K562 (cell line): ENCODE data around the gene MTHFD2. TPM values are rescaled to one million over a fixed set of nuclear protein-coding genes. Genes with fewer than 3 reads are reported as not detected.

ENCODE experiments used
- ATAC-seq: fragments of 200-7000 bp; cut with Tn5 transposase; 3 replicates; pipeline ENCODE4 v1.9.1; 2020; ENCODE audit warnings: moderate library complexity
- BruUV-seq: library from RNA; stranded (reverse); fragments of 400-500 nt; replicated peaks from 2 replicates; lab custom pipeline; 2021; lab: Mats Ljungman, UMichigan
- CTCF ChIA-PET: fragments of 300-600 bp; formaldehyde crosslinking; extraction: SDS; loops from one replicate; lab custom pipeline; 2021; ENCODE audit warnings: low intra/inter-chr PET ratio; lab: Yijun Ruan, JAX
- POLR2A ChIA-PET: fragments of 300-600, 350-650 bp; sonication (Branson Sonifier 250); formaldehyde crosslinking; extraction: SDS; loops from one replicate; lab custom pipeline; 2021; ENCODE audit warnings: antibody characterized with exemption, inconsistent platforms; lab: Yijun Ruan, JAX
- DNase-seq, 4 experiments: peaks; one replicate each; pipeline versions ENCODE4 v3.0.0 to v3.0.0-alpha.2; 2011 to 2018; ENCODE audit warnings: low spot score in 3 of 4, mixed read lengths in 3 of 4; ENCODE audit errors: extremely low read depth in 1 of 4
- FAIRE-seq: peaks from 2 replicates; lab custom pipeline; 2011; peaks lifted over from hg19 to GRCh38; lab: Jason Lieb, UNC
- H2AFZ ChIP-seq: 2 replicates; pipeline ENCODE4 v1.6.0; 2011; ENCODE audit warnings: low read depth, low read length, control low read depth, inconsistent platforms
- H3K27ac ChIP-seq: fragments of 200-600 bp; 3 replicates; pipeline ENCODE4 v1.8.0; 2011; ENCODE audit warnings: low read depth, mild to moderate bottlenecking, control low read depth, inconsistent platforms, low read length, moderate library complexity, mixed read lengths; ENCODE audit errors: extremely low read depth
- H3K27me3 ChIP-seq, 2 experiments: fragments of 300-600 bp in 1 of 2; 2 replicates in 1 of 2; 3 replicates in 1 of 2; pipeline versions ENCODE4 v1.6.0 to v1.8.0; 2011; ENCODE audit warnings: inconsistent platforms in 2 of 2, low read length in 2 of 2, mild to moderate bottlenecking in 1 of 2, mixed read lengths in 1 of 2, moderate library complexity in 1 of 2; ENCODE audit not compliant: control insufficient read depth in 2 of 2, insufficient read depth in 2 of 2
- H3K36me3 ChIP-seq: fragments of 300-600 bp; 3 replicates; pipeline ENCODE4 v1.8.0; 2011; ENCODE audit warnings: mild to moderate bottlenecking, low read length, inconsistent platforms; ENCODE audit not compliant: control insufficient read depth, insufficient read depth
- H3K4me1 ChIP-seq, 2 experiments: fragments of 200-600 bp in 1 of 2; replicated peaks in 1 of 2; 2 replicates in 1 of 2; 3 replicates in 1 of 2; pipeline versions ENCODE4 v1.5.1 to v1.8.0; 2011; ENCODE audit warnings: inconsistent platforms in 2 of 2, low read length in 2 of 2, mild to moderate bottlenecking in 1 of 2, mixed read lengths in 1 of 2, moderate library complexity in 1 of 2; ENCODE audit not compliant: control insufficient read depth in 2 of 2, insufficient read depth in 2 of 2
- H3K4me2 ChIP-seq: 2 replicates; pipeline ENCODE4 v1.6.1; 2011; ENCODE audit warnings: low read length, control low read depth, inconsistent platforms, mixed read lengths; ENCODE audit not compliant: insufficient read depth
- H3K4me3 ChIP-seq: fragments of 200-600 bp; sonication (generic), shearing (Covaris generic); 2 replicates; pipeline ENCODE4 v1.5.1; 2016; ENCODE audit warnings: control low read depth, inconsistent platforms
- H3K79me2 ChIP-seq: fragments of 200-600 bp; 3 replicates; pipeline ENCODE4 v1.8.0; 2011; ENCODE audit warnings: low read length, inconsistent platforms; ENCODE audit not compliant: control insufficient read depth, insufficient read depth
- H3K9ac ChIP-seq, 2 experiments: 2 replicates each; pipeline versions ENCODE4 v1.6.0 to v1.6.1; 2011; ENCODE audit warnings: low read depth in 2 of 2, low read length in 2 of 2, control low read depth in 1 of 2, inconsistent platforms in 1 of 2, mild to moderate bottlenecking in 1 of 2, mixed read lengths in 1 of 2; ENCODE audit not compliant: insufficient read depth in 1 of 2
- H3K9me1 ChIP-seq: one replicate; pipeline ENCODE4 v1.6.0; 2011; ENCODE audit warnings: inconsistent platforms, mild to moderate bottlenecking, low read length, moderate library complexity; ENCODE audit not compliant: control insufficient read depth, insufficient read depth
- H3K9me3 ChIP-seq: replicated peaks from 2 replicates; pipeline ENCODE4 v1.5.1; 2011; ENCODE audit warnings: low read depth, low read length, inconsistent platforms; ENCODE audit not compliant: control insufficient read depth, insufficient read depth
- H4K20me1 ChIP-seq: replicated peaks from 2 replicates; pipeline ENCODE4 v1.6.1; 2011; ENCODE audit warnings: low read length, inconsistent platforms, mixed read lengths; ENCODE audit not compliant: control insufficient read depth, insufficient read depth
- CBFA2T2 ChIP-seq: fragments of 450-650 bp; conservative IDR thresholded peaks from 2 replicates; pipeline ENCODE4 v1.6.1; 2017; ENCODE audit warnings: mild to moderate bottlenecking
- CBFA2T3 ChIP-seq: fragments of 450-650 bp; IDR thresholded peaks from 2 replicates; pipeline ENCODE4 v1.6.1; 2017
- ELF1 ChIP-seq: fragments of 200-800 bp; sonication (Bioruptor generic); IDR thresholded peaks from 2 replicates; pipeline ENCODE4 v1.6.1; 2016; ENCODE audit warnings: missing genetic modification characterization, missing compliant biosample characterization
- EWSR1 ChIP-seq: fragments of 450-650 bp; IDR thresholded peaks from 2 replicates; pipeline ENCODE4 v1.6.1; 2018; ENCODE audit warnings: borderline replicate concordance, mild to moderate bottlenecking, low read depth, moderate library complexity; ENCODE audit not compliant: partially characterized antibody
- FOXK1 ChIP-seq: sonication (generic); formaldehyde crosslinking; IDR thresholded peaks from 2 replicates; pipeline ENCODE4 v1.8.0; 2022; ENCODE audit warnings: missing genetic modification reagents, mild to moderate bottlenecking, borderline replicate concordance
- FOXM1 ChIP-seq, 2 experiments: fragments of 450-650 bp in 1 of 2; sonication (generic) in 1 of 2; formaldehyde crosslinking in 1 of 2; IDR thresholded peaks; 2 replicates each; pipeline versions ENCODE4 v1.6.1 to v1.9.0; 2017 to 2022; ENCODE audit warnings: low read depth in 2 of 2, mild to moderate bottlenecking in 2 of 2, missing genetic modification reagents in 1 of 2, moderate library complexity in 1 of 2
- GABPB1 ChIP-seq: sonication (generic); formaldehyde crosslinking; IDR thresholded peaks from 2 replicates; pipeline ENCODE4 v1.8.0; 2022; ENCODE audit warnings: mild to moderate bottlenecking, missing genetic modification reagents
- NR1H2 ChIP-seq: sonication (generic); formaldehyde crosslinking; IDR thresholded peaks from 2 replicates; pipeline ENCODE4 v1.4.0; 2020; ENCODE audit warnings: mild to moderate bottlenecking, missing genetic modification reagents
- PURB ChIP-seq: sonication (generic); formaldehyde crosslinking; IDR thresholded peaks from 2 replicates; pipeline ENCODE4 v1.9.0; 2021; ENCODE audit warnings: low read depth, mild to moderate bottlenecking, missing genetic modification reagents
- SMC3 ChIP-seq: conservative IDR thresholded peaks from 2 replicates; pipeline ENCODE4 v1.6.1; 2011; ENCODE audit warnings: low read depth, low read length, improper control_type of control experiment; ENCODE audit not compliant: insufficient read depth
- TAF9B ChIP-seq: fragments of 450-650 bp; IDR thresholded peaks from 2 replicates; pipeline ENCODE4 v1.6.1; 2018; ENCODE audit warnings: mild to moderate bottlenecking; ENCODE audit not compliant: partially characterized antibody
- WGBS: fragments of 100-300 bp; shearing (Covaris generic); methylation state at CpG from one replicate; pipeline ENCODE4 v1.1.6; 2016; ENCODE audit warnings: low coverage, mixed read lengths; ENCODE audit not compliant: insufficient coverage; ENCODE audit errors: missing lambda C conversion rate; 5-methylcytosine and 5-hydroxymethylcytosine counted together
- in situ Hi-C: fragments of 300-500 bp; cut with MboI; formaldehyde crosslinking; loops from 4 replicates; pipeline ENCODE4 v1.15.0; 2018; ENCODE audit warnings: inconsistent platforms, mixed read lengths
- intact Hi-C: fragments of 100-400 bp; cut with micrococcal nuclease; formaldehyde crosslinking; loops from 2 replicates; pipeline ENCODE4 v1.14.2; 2022
- polyA plus RNA-seq, 8 experiments: library from polyadenylated mRNA; depleted of rRNA in 4 of 8; stranded (reverse) in 5 of 8; unstranded in 3 of 8; fragments of >200 nt; fragmentation: Nextera tagmentation in 2 of 8; fragmentation: Illumina TruSeq in 1 of 8; extraction: Ambion mirVana in 2 of 8; extraction: Trizol in 1 of 8; gene quantifications; 2 replicates each; pipeline versions ENCODE4 v1.2.1 to v1.2.3, GENCODE V29; 2011 to 2014; ENCODE audit warnings: inconsistent platforms in 1 of 8, missing spikeins in 1 of 8
- total RNA-seq, 7 experiments: library from RNA; depleted of rRNA in 6 of 7; stranded (reverse); fragments of >200 nt in 6 of 7; fragmentation: Illumina TruSeq in 2 of 7; extraction: Trizol in 2 of 7; gene quantifications; 2 replicates each; pipeline versions ENCODE4 v1.2.1 to v1.2.3, GENCODE V29; 2011 to 2021; ENCODE audit warnings: low replicate concordance in 1 of 7
- TF ChIP-seq, protein P1 (sequence below): sonication (generic); formaldehyde crosslinking; IDR thresholded peaks from 2 replicates; pipeline ENCODE4 v1.8.0; 2023; ENCODE audit warnings: mild to moderate bottlenecking, missing genetic modification reagents
- TF ChIP-seq, protein P2 (sequence below): IDR thresholded peaks from 2 replicates; pipeline ENCODE4 v1.6.1; 2011; ENCODE audit not compliant: insufficient read length; ENCODE audit errors: extremely low read depth
- TF ChIP-seq, protein P3 (sequence below): fragments of 250-450 bp; sonication (Bioruptor Pico); IDR thresholded peaks from 2 replicates; pipeline ENCODE4 v1.9.0; 2021; ENCODE audit warnings: mild to moderate bottlenecking, inconsistent platforms

The MTHFD2 gene
- total and polyA plus RNA-seq, 9 of the 15 experiments (the other 6 are each of a cell fraction or from before 2014, with no cell fraction given), result 113 to 520 (median 234) TPM

DNA sequence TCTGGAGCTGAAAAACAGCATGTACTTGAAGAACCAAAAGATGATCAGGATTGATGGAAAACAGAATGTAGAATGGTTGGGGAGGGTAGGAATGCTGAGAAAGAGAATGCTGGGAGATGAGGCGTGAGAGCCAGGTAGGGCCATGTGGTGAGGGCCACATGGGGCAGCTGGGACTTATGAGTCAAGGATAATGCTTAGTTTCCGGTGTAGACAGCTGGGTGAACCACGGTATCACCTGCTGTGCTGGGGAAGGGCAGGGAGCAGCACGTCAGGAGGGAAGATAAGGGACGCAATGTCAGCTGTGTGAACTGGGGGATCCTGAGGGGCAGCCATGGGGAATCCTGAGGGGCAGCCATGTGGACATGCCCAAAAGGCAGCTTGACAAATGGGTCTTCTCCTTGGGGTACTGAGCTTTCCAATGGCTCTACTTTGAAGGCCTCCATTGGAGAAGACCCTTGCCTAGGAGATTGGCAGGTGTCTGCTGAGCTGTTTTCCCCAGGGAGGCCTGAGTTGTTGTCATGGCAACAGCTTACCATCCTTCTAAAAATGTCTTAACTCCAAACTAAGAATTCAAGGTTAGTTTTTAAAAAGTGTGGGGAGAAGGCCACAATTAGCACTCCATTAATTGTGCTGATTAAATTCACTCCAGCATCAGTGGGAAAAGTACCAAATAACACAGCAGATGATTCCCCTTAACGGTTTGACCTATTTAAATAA is 51.1 kb downstream of the MTHFD2 start:
- POLR2A ChIA-PET, result interaction anchor here (0.7 to 1.0 kb wide), 3 partner anchors 10 to 151 kb away, joined by 3 to 4 read pairs (median 3); no protein-coding TSS in a partner anchor
- H3K27me3 ChIP-seq, result peaks cover 9 to 36% of the 10 kb centered on the region in 2 experiments; a peak in 4 of 5 replicates
- peak in 2 of 4 experiments; percentile 38 to 44 for DNase-seq
- H4K20me1 ChIP-seq, result 0 out of 2 replicates have a peak, but pooled peaks cover 6% of the 10 kb centered on the region
- 8% methylated on average over 6 of the region's 6 CpGs for WGBS
- no peaks in the 10 kb centered on the region for H3K9me1 ChIP-seq
- H2AFZ ChIP-seq, result no peak overlapping the region
- intact Hi-C loops (loop anchor here (1.0 to 10.0 kb wide), 5 partner anchors 85 to 425 kb away; partner anchors contain the start of gene STAMBP), in situ Hi-C loops (no loop called here)
- no TSS peak for BruUV-seq
- no peak overlapping the region for H3K4me3 ChIP-seq
- CTCF ChIA-PET, result interaction anchor here (0.8 to 3.0 kb wide), 5 partner anchors 77 to 338 kb away, joined by 3 to 14 read pairs (median 6); no protein-coding TSS in a partner anchor
- H3K9ac ChIP-seq, result no peak overlapping the region
- H3K4me1 ChIP-seq, result peaks cover 0 to 3% of the 10 kb centered on the region in 2 experiments; a peak in 2 of 5 replicates
- H3K4me2 ChIP-seq, result no peak overlapping the region
- H3K27ac ChIP-seq, result no peak overlapping the region
- FAIRE-seq, result peak; percentile 19
- peak; percentile 28 for ATAC-seq
- H3K79me2 ChIP-seq, result no peaks in the 10 kb centered on the region
- no peaks in the 10 kb centered on the region for H3K9me3 ChIP-seq
- no peaks in the 10 kb centered on the region for H3K36me3 ChIP-seq
- TF ChIP-seq ELF1 (tag) (0 out of 2 replicates have a peak, but pooled peaks have one; percentile 6), NR1H2 (no peak), GABPB1 (CRISPR knock-in tag) (no peak), FOXM1 (IDR thresholded peaks at IDR 0.05; ENCODE audit: low read depth) (no peak), FOXM1 (CRISPR knock-in tag; IDR thresholded peaks at IDR 0.05; ENCODE audit: low read depth) (no peak), EWSR1 (no peak), PURB (CRISPR knock-in tag) (no peak), TAF9B (peak; percentile 23), FOXK1 (CRISPR knock-in tag) (no peak), CBFA2T3 (peak; percentile 60), CBFA2T2 (peak; percentile 33), SMC3 (no peak)
- TF ChIP-seq, protein P1, sequence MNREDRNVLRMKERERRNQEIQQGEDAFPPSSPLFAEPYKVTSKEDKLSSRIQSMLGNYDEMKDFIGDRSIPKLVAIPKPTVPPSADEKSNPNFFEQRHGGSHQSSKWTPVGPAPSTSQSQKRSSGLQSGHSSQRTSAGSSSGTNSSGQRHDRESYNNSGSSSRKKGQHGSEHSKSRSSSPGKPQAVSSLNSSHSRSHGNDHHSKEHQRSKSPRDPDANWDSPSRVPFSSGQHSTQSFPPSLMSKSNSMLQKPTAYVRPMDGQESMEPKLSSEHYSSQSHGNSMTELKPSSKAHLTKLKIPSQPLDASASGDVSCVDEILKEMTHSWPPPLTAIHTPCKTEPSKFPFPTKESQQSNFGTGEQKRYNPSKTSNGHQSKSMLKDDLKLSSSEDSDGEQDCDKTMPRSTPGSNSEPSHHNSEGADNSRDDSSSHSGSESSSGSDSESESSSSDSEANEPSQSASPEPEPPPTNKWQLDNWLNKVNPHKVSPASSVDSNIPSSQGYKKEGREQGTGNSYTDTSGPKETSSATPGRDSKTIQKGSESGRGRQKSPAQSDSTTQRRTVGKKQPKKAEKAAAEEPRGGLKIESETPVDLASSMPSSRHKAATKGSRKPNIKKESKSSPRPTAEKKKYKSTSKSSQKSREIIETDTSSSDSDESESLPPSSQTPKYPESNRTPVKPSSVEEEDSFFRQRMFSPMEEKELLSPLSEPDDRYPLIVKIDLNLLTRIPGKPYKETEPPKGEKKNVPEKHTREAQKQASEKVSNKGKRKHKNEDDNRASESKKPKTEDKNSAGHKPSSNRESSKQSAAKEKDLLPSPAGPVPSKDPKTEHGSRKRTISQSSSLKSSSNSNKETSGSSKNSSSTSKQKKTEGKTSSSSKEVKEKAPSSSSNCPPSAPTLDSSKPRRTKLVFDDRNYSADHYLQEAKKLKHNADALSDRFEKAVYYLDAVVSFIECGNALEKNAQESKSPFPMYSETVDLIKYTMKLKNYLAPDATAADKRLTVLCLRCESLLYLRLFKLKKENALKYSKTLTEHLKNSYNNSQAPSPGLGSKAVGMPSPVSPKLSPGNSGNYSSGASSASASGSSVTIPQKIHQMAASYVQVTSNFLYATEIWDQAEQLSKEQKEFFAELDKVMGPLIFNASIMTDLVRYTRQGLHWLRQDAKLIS (CRISPR knock-in tag), result no peak
- TF ChIP-seq, protein P2, sequence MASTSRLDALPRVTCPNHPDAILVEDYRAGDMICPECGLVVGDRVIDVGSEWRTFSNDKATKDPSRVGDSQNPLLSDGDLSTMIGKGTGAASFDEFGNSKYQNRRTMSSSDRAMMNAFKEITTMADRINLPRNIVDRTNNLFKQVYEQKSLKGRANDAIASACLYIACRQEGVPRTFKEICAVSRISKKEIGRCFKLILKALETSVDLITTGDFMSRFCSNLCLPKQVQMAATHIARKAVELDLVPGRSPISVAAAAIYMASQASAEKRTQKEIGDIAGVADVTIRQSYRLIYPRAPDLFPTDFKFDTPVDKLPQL, result no peak
- TF ChIP-seq, protein P3, sequence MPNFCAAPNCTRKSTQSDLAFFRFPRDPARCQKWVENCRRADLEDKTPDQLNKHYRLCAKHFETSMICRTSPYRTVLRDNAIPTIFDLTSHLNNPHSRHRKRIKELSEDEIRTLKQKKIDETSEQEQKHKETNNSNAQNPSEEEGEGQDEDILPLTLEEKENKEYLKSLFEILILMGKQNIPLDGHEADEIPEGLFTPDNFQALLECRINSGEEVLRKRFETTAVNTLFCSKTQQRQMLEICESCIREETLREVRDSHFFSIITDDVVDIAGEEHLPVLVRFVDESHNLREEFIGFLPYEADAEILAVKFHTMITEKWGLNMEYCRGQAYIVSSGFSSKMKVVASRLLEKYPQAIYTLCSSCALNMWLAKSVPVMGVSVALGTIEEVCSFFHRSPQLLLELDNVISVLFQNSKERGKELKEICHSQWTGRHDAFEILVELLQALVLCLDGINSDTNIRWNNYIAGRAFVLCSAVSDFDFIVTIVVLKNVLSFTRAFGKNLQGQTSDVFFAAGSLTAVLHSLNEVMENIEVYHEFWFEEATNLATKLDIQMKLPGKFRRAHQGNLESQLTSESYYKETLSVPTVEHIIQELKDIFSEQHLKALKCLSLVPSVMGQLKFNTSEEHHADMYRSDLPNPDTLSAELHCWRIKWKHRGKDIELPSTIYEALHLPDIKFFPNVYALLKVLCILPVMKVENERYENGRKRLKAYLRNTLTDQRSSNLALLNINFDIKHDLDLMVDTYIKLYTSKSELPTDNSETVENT (CRISPR knock-in tag), result no peak
